A549 treated with Hydrocortisone at 1 μM for 4 hours (cell line): ENCODE measurements around the gene TTC34. TPM values are rescaled to one million over a fixed set of nuclear protein-coding genes. Genes with fewer than 3 reads are reported as not detected.

Experiments
- total RNA-seq: library from RNA; stranded (reverse); fragments of 200-300 nt; extraction: Qiagen RNA extraction; gene quantifications from 5 replicates; pipeline ENCODE4 v1.2.3, GENCODE V29; 2022

TTC34 gene
- 0.01 to 0.07 TPM (median 0.03 TPM) in 5 replicates for total RNA-seq

GRCh38 chr1:2801535-2802291, at the start of gene TTC34:
TSS of gene TTC34 (minus strand) at chr1:2801693. CDS start at chr1:2800827, 866 bp downstream.

GRCh38 chr1:2632561-2633361, 168.7 kb downstream of the TTC34 start, which contains the start of gene MMEL1:
TSS of gene MMEL1 (minus strand) at chr1:2633016. CDS start at chr1:2629484, 3,532 bp downstream.

GRCh38 chr1:2586154-2587070, 215.1 kb downstream of the TTC34 start, which contains the start of gene PRXL2B:
TSS of gene PRXL2B (plus strand) at chr1:2586777. CDS start at chr1:2586886, 109 bp downstream.

Other genes starting within 250 kb of the TTC34 start
- 0.14 to 0.55 TPM (median 0.28 TPM) in 5 replicates for gene TNFRSF14, start 245.3 kb downstream of the TTC34 start, total RNA-seq
- gene PRXL2B, start 214.9 kb downstream of the TTC34 start, total RNA-seq, result 19.7 to 25.6 TPM (median 21.2 TPM) in 5 replicates
- 0.16 to 0.20 TPM in 2 of 5 replicates, not detected in the others for gene MMEL1, start 168.7 kb downstream of the TTC34 start, total RNA-seq
- not detected in 5 replicates for gene ACTRT2, start 219.8 kb upstream of the TTC34 start, total RNA-seq